HG02973 (cell line): ENCODE results near the gene C17orf100.

Source experiments
- ATAC-seq: cut with Tn5 transposase; IDR thresholded peaks from one replicate; pipeline ENCODE4 v1.9.1; 2021; ENCODE audit warnings: moderate library complexity; ENCODE audit not compliant: unreplicated experiment

C17orf100 gene

GRCh38 chr17:6651354-6651918 is at the start of gene C17orf100, which contains the start of gene MED31:
Gene C17orf100 (plus strand): TSS chr17:6651762. CDS start chr17:6651914, 152 bp downstream.
Gene MED31 (minus strand): TSS chr17:6651605. CDS start chr17:6651528, 77 bp downstream.
- ATAC-seq = peak; percentile 79

- no peak for ATAC-seq
Observed at GRCh38 chr17:6602141-6602540, 49.4 kb upstream of the C17orf100 start.

DNA sequence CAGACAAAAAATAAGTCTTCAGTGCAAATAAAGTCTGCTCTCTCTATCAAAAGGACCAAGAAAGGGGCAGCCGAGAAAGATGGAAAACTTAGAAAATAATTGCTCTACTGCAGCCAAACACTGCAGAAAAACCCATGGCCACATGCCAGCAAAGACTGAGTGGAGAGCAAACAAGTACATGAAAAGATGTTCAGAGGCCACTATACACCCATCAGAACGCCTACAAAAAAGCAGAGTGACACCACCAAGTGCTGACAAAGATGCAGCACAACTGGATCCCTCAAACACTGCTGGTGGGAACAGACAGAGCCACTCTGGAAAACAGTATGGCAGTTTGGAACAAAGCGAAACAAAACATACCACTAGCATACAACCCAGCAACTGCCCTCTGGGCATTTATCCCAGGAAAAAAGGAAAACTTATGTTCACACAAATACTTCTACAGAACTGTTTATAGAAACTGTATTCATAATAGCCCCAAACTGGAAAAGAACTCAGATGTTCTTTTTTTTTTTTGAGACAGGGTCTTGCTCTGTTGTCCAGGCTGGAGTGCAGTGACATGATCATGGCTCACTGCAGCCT is 47.7 kb upstream of the C17orf100 start:
- ATAC-seq = no peak

- no peak for ATAC-seq
Observed at GRCh38 chr17:6605142-6605541, 46.4 kb upstream of the C17orf100 start.

DNA sequence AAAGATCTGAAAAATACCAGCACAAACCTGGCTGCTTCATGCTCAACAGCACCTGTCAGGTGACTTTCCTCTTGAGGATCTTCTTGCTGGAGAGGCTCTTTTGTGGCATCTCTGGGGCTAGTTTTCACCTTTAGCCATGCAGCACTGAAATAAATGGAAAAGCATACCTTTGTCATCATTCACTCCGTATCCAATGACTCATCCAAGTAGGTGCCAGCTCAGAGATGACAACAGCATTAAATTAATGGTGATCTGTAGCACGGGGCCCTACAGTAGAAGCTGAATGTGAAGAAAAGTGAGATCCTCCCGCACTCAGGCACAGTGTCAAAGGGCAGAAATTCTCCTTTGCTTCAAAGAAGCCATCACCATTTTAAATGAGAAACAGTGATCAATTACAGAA is 43.2 kb upstream of the C17orf100 start:
- no peak for ATAC-seq

- no peak for ATAC-seq
Observed at GRCh38 chr17:6610011-6610410, 41.6 kb upstream of the C17orf100 start.

- ATAC-seq = no peak
Observed at GRCh38 chr17:6611231-6611630, 40.3 kb upstream of the C17orf100 start.

DNA sequence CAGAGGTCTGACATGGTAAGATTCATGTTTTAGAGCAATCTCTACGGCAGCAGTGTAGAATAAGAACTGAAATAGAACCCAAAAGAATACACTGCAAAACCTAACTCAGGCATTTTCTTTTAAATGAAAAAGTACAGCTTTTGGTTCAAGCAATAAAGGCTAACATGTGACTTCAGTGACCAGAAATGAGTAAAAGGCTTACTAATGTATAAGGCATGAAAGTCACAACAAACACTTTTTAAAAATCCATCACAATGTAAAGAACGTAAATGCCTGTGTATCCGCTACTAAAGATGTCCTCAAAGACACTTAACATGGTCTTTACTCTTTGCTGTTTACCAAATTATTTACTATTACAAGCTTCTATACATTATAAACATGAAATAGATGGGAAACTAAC is 27.6 kb upstream of the C17orf100 start:
- no peak for ATAC-seq

- ATAC-seq = no peak
Observed at GRCh38 chr17:6626616-6627015, 24.9 kb upstream of the C17orf100 start.

GRCh38 chr17:6627019-6627418 is 24.5 kb upstream of the C17orf100 start:
- ATAC-seq = no peak

DNA sequence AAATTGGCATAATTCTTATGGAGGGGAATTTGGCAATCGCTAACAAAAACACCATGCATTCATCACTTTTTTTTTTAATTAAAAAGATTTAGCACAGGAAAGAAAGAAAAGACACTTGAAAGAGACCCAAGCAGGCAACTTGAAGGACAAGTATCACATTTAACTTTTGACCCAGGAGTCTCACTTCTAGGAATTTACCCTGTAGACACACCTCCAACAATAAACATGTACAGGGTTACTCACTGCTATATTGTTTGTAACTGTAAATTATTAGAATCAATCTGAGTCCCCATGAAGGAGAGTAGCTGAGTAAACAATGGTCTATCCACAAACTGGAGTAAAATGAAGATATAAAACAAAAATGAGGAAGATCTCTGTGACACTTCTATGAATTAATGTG is 21.2 kb upstream of the C17orf100 start:
- no peak for ATAC-seq

DNA sequence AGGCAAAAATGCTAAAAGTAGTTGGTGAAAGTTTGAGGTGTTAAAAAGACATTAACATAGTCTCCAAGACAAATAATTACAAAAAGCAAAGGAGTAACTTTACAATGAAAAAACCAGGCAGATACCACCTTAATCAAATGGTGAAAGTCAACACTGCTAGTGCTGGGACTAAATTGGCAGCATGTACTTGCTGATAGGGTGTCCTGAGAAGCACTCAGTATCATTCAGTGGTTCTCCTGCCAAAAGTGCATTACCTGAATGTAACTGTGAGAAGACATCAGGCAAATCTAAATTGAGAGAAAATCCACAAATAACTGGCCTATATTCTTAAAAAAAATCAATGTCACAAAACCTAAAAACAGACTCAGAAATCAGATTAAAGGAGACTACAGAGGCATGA is 19.0 kb upstream of the C17orf100 start:
- no peak for ATAC-seq

DNA sequence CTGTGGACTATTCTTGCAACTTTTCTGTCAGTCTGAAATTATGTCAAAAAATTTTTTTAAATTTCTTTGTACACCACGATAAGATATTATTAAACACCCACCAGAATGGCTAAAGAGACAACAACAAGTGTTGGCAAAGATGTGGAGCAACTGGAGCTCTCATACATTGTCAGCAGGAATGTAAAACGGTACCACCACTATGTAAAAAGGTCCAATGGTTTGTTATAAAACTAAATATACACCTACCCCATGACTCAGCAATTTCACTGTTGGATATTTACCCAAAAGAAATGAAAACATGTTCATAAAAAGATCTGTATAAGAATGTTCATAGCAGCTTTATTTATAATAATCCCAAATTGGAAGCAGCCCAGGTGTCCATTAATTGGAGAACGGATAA is 18.3 kb upstream of the C17orf100 start:
- ATAC-seq = no peak

- no peak for ATAC-seq
Observed at GRCh38 chr17:6636105-6636504, 15.5 kb upstream of the C17orf100 start.

DNA sequence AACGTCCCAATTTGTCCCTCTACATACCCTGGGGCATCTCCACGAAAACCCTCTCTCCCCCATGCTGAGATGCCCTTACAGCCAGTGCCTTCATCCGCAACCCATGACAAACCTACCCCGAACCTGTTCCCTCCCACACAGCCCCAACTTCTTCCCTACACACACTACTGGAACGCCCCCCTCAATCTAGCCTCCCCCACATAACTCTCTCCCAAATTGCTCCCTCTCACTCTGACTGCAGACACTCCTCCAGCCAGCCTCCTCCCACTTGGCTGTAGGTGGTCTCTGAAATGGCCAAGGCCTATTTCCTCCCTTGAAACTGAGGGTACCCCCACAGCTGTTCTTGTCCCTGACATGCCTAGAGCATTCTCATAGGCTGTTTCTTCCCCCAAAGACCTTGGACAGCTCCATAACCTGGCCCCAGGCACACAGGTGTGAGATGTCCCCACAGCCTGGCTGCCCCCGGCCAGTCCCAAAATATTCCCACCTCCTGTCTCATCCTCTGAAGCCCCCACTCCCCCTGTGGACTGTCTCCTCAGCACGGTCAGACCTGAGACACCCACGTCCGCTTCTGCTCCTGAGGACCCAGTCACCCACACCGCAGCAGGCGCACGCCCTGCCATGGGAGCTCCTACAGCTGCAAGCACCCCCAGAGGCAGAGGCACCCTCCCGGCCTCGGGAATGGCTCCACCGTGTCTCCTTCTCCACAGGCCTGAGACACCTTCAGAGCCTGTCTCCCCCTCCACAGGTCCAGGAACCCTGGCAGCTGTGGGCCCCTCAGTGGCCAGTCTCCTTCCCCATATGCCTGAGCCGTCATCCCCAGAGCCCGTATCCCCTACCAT is 14.7 kb upstream of the C17orf100 start:
- ATAC-seq = no peak

DNA sequence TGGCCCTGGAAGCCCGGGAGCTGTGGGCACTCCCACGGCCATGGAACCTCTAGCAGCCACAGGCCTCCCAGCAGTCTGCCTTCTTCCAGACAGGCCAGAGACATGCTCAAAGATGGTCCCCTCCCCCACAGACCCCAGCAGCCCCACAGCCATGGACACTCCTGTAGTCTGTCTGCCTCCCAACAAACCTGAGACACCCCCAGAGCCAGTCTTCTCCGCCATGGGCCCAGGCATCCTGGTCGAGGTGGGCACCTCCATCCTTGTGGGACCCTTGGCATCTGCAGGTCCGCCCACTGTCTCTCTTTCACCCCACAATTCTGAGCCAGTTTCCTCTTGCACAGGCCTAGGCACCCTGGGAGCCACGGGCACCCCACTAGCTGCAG is 14.1 kb upstream of the C17orf100 start:
- ATAC-seq = no peak

GRCh38 chr17:6638046-6638908 is 13.3 kb upstream of the C17orf100 start:
- no peak for ATAC-seq

- ATAC-seq = no peak
Observed at GRCh38 chr17:6639014-6639585, 12.5 kb upstream of the C17orf100 start.

DNA sequence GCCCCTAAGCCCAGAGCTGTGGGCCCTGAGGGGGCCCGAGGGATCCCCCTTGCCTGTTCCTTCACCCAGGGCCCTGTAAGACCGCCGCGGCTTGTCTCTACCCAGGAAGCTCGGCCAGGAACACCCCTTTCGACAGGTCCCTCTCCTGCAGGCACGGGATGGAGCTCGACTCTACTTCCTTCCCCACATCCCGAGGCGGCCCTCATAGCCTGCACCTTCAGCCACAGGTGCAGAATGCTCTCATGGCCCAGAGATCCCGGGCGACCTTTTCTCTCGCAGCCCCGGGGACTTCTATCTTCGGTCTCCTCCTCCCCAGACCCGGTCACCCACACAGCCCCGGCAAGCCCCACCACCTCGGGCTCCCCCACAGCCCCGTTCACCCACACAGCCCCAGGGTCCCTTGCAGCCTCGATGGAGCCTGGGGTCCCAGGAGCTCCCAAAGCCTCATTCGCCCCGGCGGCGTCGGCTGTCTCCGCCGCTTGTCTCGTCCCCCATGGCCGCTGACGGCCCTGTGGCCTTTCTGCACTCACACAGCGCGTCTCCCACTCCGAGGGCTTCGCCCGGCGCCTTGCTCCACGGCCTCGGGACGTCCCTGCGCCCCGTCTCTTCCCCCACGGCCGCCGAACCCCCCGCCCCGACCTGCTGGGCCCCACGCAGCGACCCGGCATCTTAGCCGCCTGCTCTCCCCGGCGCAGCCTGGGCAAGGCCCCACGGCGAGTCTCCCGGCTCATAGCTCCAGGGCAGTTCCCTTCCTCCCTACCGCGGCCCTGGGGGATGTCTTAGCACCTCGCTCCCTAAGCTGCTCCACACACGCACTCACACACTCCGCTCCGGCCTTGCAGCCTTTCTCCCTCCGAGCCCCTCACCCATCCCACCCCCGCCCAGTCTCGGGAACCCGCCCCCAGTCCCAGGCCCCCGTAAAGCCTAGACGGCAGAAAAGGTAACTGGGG is 11.7 kb upstream of the C17orf100 start:
- ATAC-seq = no peak
